Germinal center (tissue), 1 donor: ENCODE results near the gene JUNB.

Experiments used
- DNase-seq: peaks from one replicate; pipeline ENCODE4 v3.0.0; 2012; ENCODE audit warnings: mixed read lengths, low spot score

JUNB gene

GRCh38 chr19:12842511-12842910 lies 51.2 kb downstream of the JUNB start:
- no peak for DNase-seq
